Renal pelvis (tissue), 4 donors: ENCODE data around the gene COL4A1. TPM values are rescaled to one million over a fixed set of nuclear protein-coding genes. Genes with fewer than 3 reads are reported as not detected.

Experiments
- DNase-seq: peaks from one replicate; pipeline ENCODE4 v3.0.0-alpha.2; 2013
- polyA plus RNA-seq, 3 donors: library from polyadenylated mRNA; unstranded; fragments of 120-200 nt; gene quantifications; one replicate each; pipeline ENCODE4 v1.2.1, GENCODE V29; 2013; ENCODE audit not compliant: insufficient read length in 3 of 3

Gene COL4A1
- polyA plus RNA-seq, 3 donors, result 465 to 569 (median 551) TPM

GRCh38 chr13:110225609-110226574, 81.1 kb downstream of the COL4A1 start:
- DNase-seq, result peak; percentile 78

GRCh38 chr13:110225003-110225402, 82.0 kb downstream of the COL4A1 start:
- no peak for DNase-seq

GRCh38 chr13:110224519-110224918, 82.4 kb downstream of the COL4A1 start:
- no peak for DNase-seq

GRCh38 chr13:110221406-110222117, 85.4 kb downstream of the COL4A1 start:
- DNase-seq, result no peak

GRCh38 chr13:110220471-110220870, 86.5 kb downstream of the COL4A1 start:
- DNase-seq, result no peak

GRCh38 chr13:110218581-110219201, 88.3 kb downstream of the COL4A1 start:
- DNase-seq, result no peak

GRCh38 chr13:110217811-110218210, 89.1 kb downstream of the COL4A1 start:
- DNase-seq, result no peak

- no peak for DNase-seq
Observed at GRCh38 chr13:110217085-110217484, 89.9 kb downstream of the COL4A1 start.

GRCh38 chr13:110216398-110217041, 90.4 kb downstream of the COL4A1 start:
- DNase-seq, result no peak

- DNase-seq, result no peak
Observed at GRCh38 chr13:110216006-110216397, 91.0 kb downstream of the COL4A1 start.

- DNase-seq, result no peak
Observed at GRCh38 chr13:110215606-110216005, 91.4 kb downstream of the COL4A1 start.

GRCh38 chr13:110214637-110215036, 92.3 kb downstream of the COL4A1 start:
- DNase-seq, result no peak

GRCh38 chr13:110213461-110214074, 93.4 kb downstream of the COL4A1 start:
- DNase-seq, result no peak

- DNase-seq, result no peak
Observed at GRCh38 chr13:110212529-110212928, 94.4 kb downstream of the COL4A1 start.

GRCh38 chr13:110211735-110212134, 95.2 kb downstream of the COL4A1 start:
- no peak for DNase-seq

- no peak for DNase-seq
Observed at GRCh38 chr13:110211046-110211445, 95.9 kb downstream of the COL4A1 start.

GRCh38 chr13:110210604-110210985, 96.4 kb downstream of the COL4A1 start:
- no peak for DNase-seq

- no peak for DNase-seq
Observed at GRCh38 chr13:110209950-110210603, 96.9 kb downstream of the COL4A1 start.

- no peak for DNase-seq
Observed at GRCh38 chr13:110208116-110208515, 98.8 kb downstream of the COL4A1 start.

GRCh38 chr13:110206996-110207395, 100.0 kb downstream of the COL4A1 start:
- no peak for DNase-seq

GRCh38 chr13:110206185-110206584, 100.8 kb downstream of the COL4A1 start:
- DNase-seq, result no peak
